ENCODE data around the gene SLC25A22. TPM values are rescaled to one million over a fixed set of nuclear protein-coding genes. Genes with fewer than 3 reads are reported as not detected.
A peak's percentile ranks its signal among the peaks of the same experiment; 100 is the strongest.

SLC25A22 gene
- total RNA-seq (ENCODE audit: low replicate concordance), result 31.6 and 35.6 TPM in 2 replicates
- long read RNA-seq, partial matches to known transcripts, result 0 of 1 reads
- long read RNA-seq, other reads (novel, unspliced or antisense), result 1 of 1 reads

DNA sequence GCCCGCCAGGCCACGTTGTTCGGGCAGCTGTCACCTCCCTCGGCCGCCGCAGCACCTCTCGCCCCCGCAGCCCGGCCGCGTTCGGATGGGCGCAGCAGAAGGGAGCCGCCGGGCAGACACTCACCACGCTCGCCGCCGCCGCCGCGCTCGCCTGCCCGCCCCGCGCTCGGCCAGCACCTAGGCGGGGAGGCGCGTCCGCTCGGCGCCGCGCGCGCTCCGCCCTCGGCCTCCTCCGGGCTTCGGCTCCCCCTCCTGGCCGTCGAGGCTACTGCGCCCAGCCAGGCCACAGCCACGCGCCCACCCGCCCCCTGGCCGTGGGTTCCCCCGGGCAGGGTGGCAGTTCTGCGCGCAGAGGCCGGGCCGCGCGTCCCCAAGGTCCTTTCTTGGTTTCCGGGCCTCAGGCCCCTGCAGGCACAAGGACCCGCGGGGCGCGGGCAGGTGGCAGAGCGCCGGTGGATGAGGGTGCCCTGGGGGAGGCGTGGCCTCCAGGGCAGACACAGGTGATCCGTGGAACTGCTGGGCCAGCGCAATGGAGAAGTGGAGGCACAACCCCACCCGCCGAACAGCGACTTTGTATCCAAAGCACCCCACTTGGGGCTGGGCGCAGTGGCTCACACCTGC is at the start of gene SLC25A22:
Gene SLC25A22 (minus strand): TSS at position 189 of the 621 bp plus-strand sequence. CDS start 3,275 bp downstream, outside the sequence.
- Mint-ChIP-seq H3K4me1 (ENCODE audit: unreplicated experiment) (peaks cover 8% of the 10 kb centered on the region), H3K9me3 (no peaks in the 10 kb centered on the region), H3K27me3 (no peaks in the 10 kb centered on the region), H3K36me3 (no peaks in the 10 kb centered on the region), H3K27ac (peak within 1 kb of the TSS; percentile 84), H3K4me3 (peak within 1 kb of the TSS; percentile 91)
- peak; percentile 93 for DNase-seq (ENCODE audit: extremely low spot score, unreplicated experiment)
- TF ChIP-seq CTCF (conservative IDR thresholded peaks at IDR 0.05), result peak; percentile 86

DNA sequence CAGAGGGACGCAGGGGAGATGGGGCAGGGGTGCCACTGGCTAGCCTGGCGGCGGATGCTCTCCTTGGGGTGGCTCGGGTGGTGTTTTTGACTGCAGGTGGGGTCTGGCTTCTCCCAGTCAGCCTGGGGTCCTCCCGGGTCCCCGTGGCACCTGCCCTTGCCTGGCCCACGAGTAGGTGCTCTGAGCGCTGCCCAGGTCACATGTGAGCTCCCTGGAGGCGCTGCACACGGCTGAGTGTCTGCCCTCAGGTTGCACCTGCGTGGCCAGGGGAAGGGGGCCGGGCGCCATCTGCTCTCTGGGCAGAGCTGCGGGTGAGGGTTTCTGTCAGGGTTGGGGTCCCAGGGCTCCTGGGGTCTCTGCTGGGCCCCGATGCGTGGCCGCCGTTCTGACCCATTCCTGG is 49.8 kb upstream of the SLC25A22 start:
- no peak overlapping the region for H3K4me3 Mint-ChIP-seq
- no peak for TF ChIP-seq CTCF (conservative IDR thresholded peaks at IDR 0.05)
- DNase-seq (ENCODE audit: extremely low spot score, unreplicated experiment), result no peak
- peaks cover 9% of the 10 kb centered on the region for H3K4me1 Mint-ChIP-seq (ENCODE audit: unreplicated experiment)
- H3K36me3 Mint-ChIP-seq, result no peaks in the 10 kb centered on the region
- H3K27me3 Mint-ChIP-seq, result peaks cover 3% of the 10 kb centered on the region
- no peaks in the 10 kb centered on the region for H3K9me3 Mint-ChIP-seq
- no peak overlapping the region for H3K27ac Mint-ChIP-seq

- Mint-ChIP-seq H3K4me3 (peak overlapping the region; percentile 67), H3K9me3 (no peaks in the 10 kb centered on the region), H3K4me1 (ENCODE audit: unreplicated experiment) (peaks cover 9% of the 10 kb centered on the region), H3K36me3 (no peaks in the 10 kb centered on the region), H3K27me3 (no peaks in the 10 kb centered on the region), H3K27ac (no peak overlapping the region)
- no peak for TF ChIP-seq CTCF (conservative IDR thresholded peaks at IDR 0.05)
- DNase-seq (ENCODE audit: extremely low spot score, unreplicated experiment), result no peak
Measured at GRCh38 chr11:846496-847098, 48.5 kb upstream of the SLC25A22 start.

DNA sequence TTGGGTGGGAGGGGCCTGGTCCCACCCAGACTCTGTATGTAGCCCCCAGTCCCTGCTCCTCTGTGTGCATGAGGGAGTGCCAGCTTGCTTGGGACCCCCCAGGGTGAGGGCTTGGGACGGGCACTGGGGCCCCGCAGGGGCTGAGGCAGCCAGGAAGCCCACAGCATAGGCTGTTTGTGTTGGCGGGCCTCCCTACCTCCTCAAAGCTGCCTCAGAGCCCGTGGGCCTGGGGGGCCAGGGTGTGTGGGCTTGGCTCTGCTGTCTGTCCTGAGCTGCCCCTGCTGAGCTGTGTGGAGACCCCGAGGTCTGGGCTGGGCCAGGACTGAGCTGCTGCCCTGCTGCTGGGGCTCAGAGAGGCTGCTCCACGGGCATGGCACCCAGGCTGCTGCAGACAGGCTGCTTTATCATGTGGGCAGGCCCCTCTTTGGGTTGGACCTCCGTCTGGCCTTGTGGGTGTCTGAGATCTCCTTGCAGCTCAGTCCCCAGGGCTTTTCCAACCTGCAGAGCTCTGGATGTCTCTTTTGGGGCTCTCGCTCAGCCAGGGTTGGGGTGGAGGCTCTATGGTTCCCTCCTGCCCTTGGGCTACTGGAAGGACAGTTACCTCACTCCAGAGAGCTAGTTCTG is 47.9 kb upstream of the SLC25A22 start:
- Mint-ChIP-seq H3K36me3 (no peaks in the 10 kb centered on the region), H3K4me3 (peak overlapping the region; percentile 67), H3K27ac (no peak overlapping the region), H3K4me1 (ENCODE audit: unreplicated experiment) (peaks cover 13% of the 10 kb centered on the region), H3K9me3 (no peaks in the 10 kb centered on the region), H3K27me3 (no peaks in the 10 kb centered on the region)
- no peak for TF ChIP-seq CTCF (conservative IDR thresholded peaks at IDR 0.05)
- DNase-seq (ENCODE audit: extremely low spot score, unreplicated experiment), result no peak

DNA sequence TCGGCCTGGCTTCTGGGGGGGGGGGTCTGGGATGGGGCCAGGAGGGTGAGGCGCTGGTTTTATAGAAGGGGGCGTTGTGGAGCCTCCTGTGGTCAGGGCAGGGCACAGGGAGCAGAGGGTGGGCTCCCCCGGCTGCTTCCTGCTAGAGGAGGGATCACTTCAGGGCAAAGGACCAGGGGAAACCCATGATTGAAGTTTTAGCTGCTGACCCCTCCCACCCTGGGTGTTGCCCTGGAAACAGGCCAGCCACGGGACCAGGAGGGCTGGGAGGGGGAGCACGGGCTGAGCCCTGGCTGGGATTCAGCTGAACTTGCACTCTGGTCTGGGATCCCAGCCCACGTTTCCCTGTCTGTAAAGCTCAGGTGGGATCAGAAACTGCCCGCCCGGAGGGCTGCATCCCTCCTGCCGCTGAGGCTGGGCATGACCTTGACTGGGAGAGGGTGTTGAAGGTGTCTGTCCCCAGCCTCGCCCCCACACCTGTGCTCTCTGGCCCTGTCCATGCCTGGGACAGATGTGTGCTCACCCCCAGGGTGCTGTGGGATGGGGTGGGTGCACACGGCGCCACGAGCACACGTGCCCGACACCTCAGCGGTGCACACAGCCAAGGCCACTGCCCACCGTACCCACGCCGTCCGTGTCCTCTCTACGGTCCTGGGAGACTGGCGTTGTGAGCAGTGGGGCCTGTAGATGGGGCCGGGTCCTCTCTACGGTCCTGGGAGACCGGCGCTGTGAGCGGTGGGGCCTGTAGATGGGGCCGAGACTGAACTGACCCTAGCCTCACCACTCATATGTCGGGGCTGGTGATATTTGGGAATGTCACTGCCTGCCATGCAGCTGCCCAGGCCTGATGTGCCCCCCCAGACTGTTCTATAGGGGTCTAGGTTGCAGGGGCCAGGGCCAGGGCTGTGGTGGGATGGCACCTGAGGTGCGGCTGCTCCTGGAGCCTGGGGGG is 46.9 kb upstream of the SLC25A22 start:
- Mint-ChIP-seq H3K27me3 (no peaks in the 10 kb centered on the region), H3K36me3 (no peaks in the 10 kb centered on the region), H3K4me1 (ENCODE audit: unreplicated experiment) (peaks cover 21% of the 10 kb centered on the region), H3K27ac (peak overlapping the region; percentile 70), H3K4me3 (peak overlapping the region; percentile 79), H3K9me3 (no peaks in the 10 kb centered on the region)
- DNase-seq (ENCODE audit: extremely low spot score, unreplicated experiment), result no peak
- TF ChIP-seq CTCF (conservative IDR thresholded peaks at IDR 0.05), result no peak

Measured in type B pancreatic cell (in vitro differentiated cells).